ENCODE data around the gene TAPT1.

The TAPT1 gene

GRCh38 chr4:16262188-16262587, 35.9 kb upstream of the TAPT1 start:
- H3F3A ChIP-seq (ENCODE audit: insufficient read depth, low read length), result no peaks in the 10 kb centered on the region
- no peaks in the 10 kb centered on the region for H3K9me2 ChIP-seq (ENCODE audit: low read depth, low read length)
- no peak overlapping the region for H3K4me2 ChIP-seq (ENCODE audit: low read length)
- no peak overlapping the region for H3K9ac ChIP-seq (ENCODE audit: low read length)
- H3K4me1 ChIP-seq (ENCODE audit: insufficient read depth, low read length, severe bottlenecking), result peaks cover 18% of the 10 kb centered on the region
- H2AFZ ChIP-seq (ENCODE audit: low read length), result no peak overlapping the region
- no peaks in the 10 kb centered on the region for H3K36me3 ChIP-seq (ENCODE audit: insufficient read depth, low read length)
- H3K79me2 ChIP-seq (ENCODE audit: insufficient read depth, low read length), result no peaks in the 10 kb centered on the region
- no peaks in the 10 kb centered on the region for H3K9me3 ChIP-seq (ENCODE audit: low read length)
- H3K27ac ChIP-seq (ENCODE audit: low read depth, low read length, poor library complexity, severe bottlenecking), result no peak overlapping the region
- H4K20me1 ChIP-seq (ENCODE audit: insufficient read depth, low read length), result no peaks in the 10 kb centered on the region
- H3K27me3 ChIP-seq (ENCODE audit: insufficient read depth, low read length), result no peaks in the 10 kb centered on the region
- TF ChIP-seq CTCF (IDR thresholded peaks at IDR 0.05; ENCODE audit: low read length), result no peak
- TF ChIP-seq EZH2 (IDR thresholded peaks at IDR 0.05; ENCODE audit: borderline replicate concordance, low read length), result no peak
- H3K4me3 ChIP-seq (ENCODE audit: low read depth, low read length, poor library complexity, severe bottlenecking), result no peak overlapping the region

- Histone ChIP-seq H3K4me1 (ENCODE audit: insufficient read depth, low read length, severe bottlenecking) (peaks cover 18% of the 10 kb centered on the region), H3K27ac (ENCODE audit: low read depth, low read length, poor library complexity, severe bottlenecking) (no peak overlapping the region), H3K79me2 (ENCODE audit: insufficient read depth, low read length) (no peaks in the 10 kb centered on the region), H4K20me1 (ENCODE audit: insufficient read depth, low read length) (no peaks in the 10 kb centered on the region), H3K36me3 (ENCODE audit: insufficient read depth, low read length) (no peaks in the 10 kb centered on the region), H3K9me3 (ENCODE audit: low read length) (no peaks in the 10 kb centered on the region), H3K27me3 (ENCODE audit: insufficient read depth, low read length) (no peaks in the 10 kb centered on the region), H2AFZ (ENCODE audit: low read length) (no peak overlapping the region), H3F3A (ENCODE audit: insufficient read depth, low read length) (no peaks in the 10 kb centered on the region), H3K4me2 (ENCODE audit: low read length) (peak overlapping the region; percentile 23; the same call in 1 of the 2 replicates), H3K9ac (ENCODE audit: low read length) (no peak overlapping the region), H3K4me3 (ENCODE audit: low read depth, low read length, poor library complexity, severe bottlenecking) (no peak overlapping the region), H3K9me2 (ENCODE audit: low read depth, low read length) (no peaks in the 10 kb centered on the region)
- no peak for TF ChIP-seq CTCF (IDR thresholded peaks at IDR 0.05; ENCODE audit: low read length)
- no peak for TF ChIP-seq EZH2 (IDR thresholded peaks at IDR 0.05; ENCODE audit: borderline replicate concordance, low read length)
These were observed 35.1 kb upstream of the TAPT1 start for GRCh38 chr4:16261313-16261878.

- Histone ChIP-seq H3K9me2 (ENCODE audit: low read depth, low read length) (no peaks in the 10 kb centered on the region), H3K36me3 (ENCODE audit: insufficient read depth, low read length) (no peaks in the 10 kb centered on the region)
These were observed 33.6 kb upstream of the TAPT1 start for GRCh38 chr4:16259889-16260246.

More at GRCh38 chr4:16259889-16260246, 33.6 kb upstream of the TAPT1 start:
- no peaks in the 10 kb centered on the region for H3F3A ChIP-seq (ENCODE audit: insufficient read depth, low read length)
- no peak overlapping the region for H2AFZ ChIP-seq (ENCODE audit: low read length)
- H3K4me2 ChIP-seq (ENCODE audit: low read length), result no peak overlapping the region
- H3K27me3 ChIP-seq (ENCODE audit: insufficient read depth, low read length), result no peaks in the 10 kb centered on the region
- H3K79me2 ChIP-seq (ENCODE audit: insufficient read depth, low read length), result no peaks in the 10 kb centered on the region
- H3K27ac ChIP-seq (ENCODE audit: low read depth, low read length, poor library complexity, severe bottlenecking), result no peak overlapping the region
- H3K4me1 ChIP-seq (ENCODE audit: insufficient read depth, low read length, severe bottlenecking), result peaks cover 18% of the 10 kb centered on the region
- no peaks in the 10 kb centered on the region for H4K20me1 ChIP-seq (ENCODE audit: insufficient read depth, low read length)
- H3K4me3 ChIP-seq (ENCODE audit: low read depth, low read length, poor library complexity, severe bottlenecking), result no peak overlapping the region
- no peak overlapping the region for H3K9ac ChIP-seq (ENCODE audit: low read length)
- TF ChIP-seq EZH2 (IDR thresholded peaks at IDR 0.05; ENCODE audit: borderline replicate concordance, low read length) (no peak), CTCF (IDR thresholded peaks at IDR 0.05; ENCODE audit: low read length) (no peak)
- no peaks in the 10 kb centered on the region for H3K9me3 ChIP-seq (ENCODE audit: low read length)

Measured in OCI-LY1 (cell line).